Esophagus (tissue), 2 donors: Measurements from ENCODE around the gene MACROD2. TPM values are rescaled to one million over a fixed set of nuclear protein-coding genes. Genes with fewer than 3 reads are reported as not detected.
"Not testable (repeated sequence)": the region's sequence is repeated elsewhere in the genome, so short reads cannot be mapped to it uniquely, and the experiment has no call there.

Experiments
- H3K27ac ChIP-seq, 2 donors: one replicate each; pipeline ENCODE4 v1.5.1; 2013; ENCODE audit warnings: low read depth in 2 of 2, mild to moderate bottlenecking in 2 of 2, inconsistent platforms in 1 of 2, low read length in 1 of 2, moderate library complexity in 1 of 2
- H3K27me3 ChIP-seq, 2 donors: one replicate each; pipeline ENCODE4 v1.6.1; 2013; ENCODE audit warnings: low read length in 2 of 2, control low read depth in 1 of 2, mild to moderate bottlenecking in 1 of 2; ENCODE audit not compliant: insufficient read depth in 2 of 2, control insufficient read depth in 1 of 2
- H3K36me3 ChIP-seq, 2 donors: one replicate each; pipeline ENCODE4 v1.6.1; 2013; ENCODE audit warnings: low read length in 1 of 2; ENCODE audit not compliant: control insufficient read depth in 2 of 2, insufficient read depth in 2 of 2
- H3K4me1 ChIP-seq, 2 donors: one replicate each; pipeline ENCODE4 v1.6.1; 2013; ENCODE audit warnings: low read length in 1 of 2; ENCODE audit not compliant: control insufficient read depth in 2 of 2, insufficient read depth in 2 of 2
- H3K4me3 ChIP-seq, 2 donors: one replicate each; pipeline ENCODE4 v1.5.1; 2013; ENCODE audit warnings: low read length in 2 of 2, mild to moderate bottlenecking in 2 of 2, low read depth in 1 of 2, moderate library complexity in 1 of 2
- H3K9me3 ChIP-seq, 2 donors: one replicate each; pipeline ENCODE4 v1.6.1; 2013; ENCODE audit warnings: mild to moderate bottlenecking in 2 of 2, low read depth in 1 of 2, low read length in 1 of 2, moderate library complexity in 1 of 2; ENCODE audit not compliant: control insufficient read depth in 2 of 2, insufficient read depth in 1 of 2
- WGBS, 2 donors: extraction: QIAGEN DNeasy Blood & Tissue Kit; methylation state at CpG; one replicate each; pipeline ENCODE4 v1.1.7; 2013; 5-methylcytosine and 5-hydroxymethylcytosine counted together
- polyA plus RNA-seq, 2 donors: library from polyadenylated mRNA; stranded (reverse); fragments of 200-250 nt; gene quantifications; one replicate each; pipeline ENCODE4 v1.2.3, GENCODE V29; 2013
- donor health status: healthy with polysubstance abuse.
- donor health status: Bipolar disorder and iron deficiency.

Gene MACROD2
- polyA plus RNA-seq, 2 donors, result 0.64 to 1.9 TPM

GRCh38 chr20:13996265-13996664, 949 bp downstream of the MACROD2 start:
- peaks cover 0 to 2% of the 10 kb centered on the region in 2 donors for H3K9me3 ChIP-seq
- H3K4me3 ChIP-seq, result peak overlapping the region; percentile 74 to 75
- no peaks in the 10 kb centered on the region for H3K36me3 ChIP-seq
- no peaks in the 10 kb centered on the region for H3K4me1 ChIP-seq
- H3K27ac ChIP-seq, result no peak overlapping the region
- no peaks in the 10 kb centered on the region for H3K27me3 ChIP-seq
- 8 to 11% methylated on average over 13 of the region's 13 CpGs for WGBS, 2 donors

DNA sequence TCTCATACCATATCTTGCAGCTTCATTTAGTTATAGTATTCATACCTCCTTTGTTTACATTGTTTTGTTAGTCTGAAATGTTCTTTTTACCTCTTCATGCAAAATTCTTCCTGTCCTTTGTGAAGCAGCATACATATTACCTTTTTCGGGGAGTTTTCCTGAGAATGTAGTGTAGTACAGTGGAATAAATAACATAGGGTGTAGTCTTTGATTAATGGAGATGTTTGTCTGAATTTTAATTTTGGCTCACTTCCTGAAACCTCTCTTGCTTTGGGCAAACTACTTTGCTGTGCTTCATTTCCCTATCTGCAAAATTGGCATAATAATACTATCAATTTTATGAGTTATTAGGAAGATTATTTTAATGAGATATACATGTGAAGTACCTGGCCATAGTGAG, 5.6 kb downstream of the MACROD2 start:
- Histone ChIP-seq H3K4me1 (no peaks in the 10 kb centered on the region), H3K27me3 (no peaks in the 10 kb centered on the region), H3K9me3 (no peaks in the 10 kb centered on the region), H3K36me3 (peaks cover 0 to 2% of the 10 kb centered on the region in 2 donors), H3K27ac (no peak overlapping the region), H3K4me3 (no peak overlapping the region)
- 75 to 89% methylated on average over 1 of the region's 1 CpG for WGBS, 2 donors

- Histone ChIP-seq H3K4me1 (no peaks in the 10 kb centered on the region), H3K27me3 (no peaks in the 10 kb centered on the region), H3K27ac (no peak overlapping the region), H3K9me3 (no peaks in the 10 kb centered on the region), H3K36me3 (peaks cover 0 to 2% of the 10 kb centered on the region in 2 donors), H3K4me3 (no peak overlapping the region)
- WGBS, 2 donors, result 88 to 89% methylated on average over 4 of the region's 4 CpGs
Observed at GRCh38 chr20:14005996-14006395, 10.7 kb downstream of the MACROD2 start.

GRCh38 chr20:14009208-14009607, 13.9 kb downstream of the MACROD2 start:
- Histone ChIP-seq H3K27me3 (no peaks in the 10 kb centered on the region), H3K4me3 (no peak overlapping the region), H3K9me3 (no peaks in the 10 kb centered on the region), H3K4me1 (no peaks in the 10 kb centered on the region), H3K36me3 (no peaks in the 10 kb centered on the region), H3K27ac (no peak overlapping the region)
- 63 to 75% methylated on average over 2 of the region's 2 CpGs for WGBS, 2 donors

GRCh38 chr20:14012671-14013070, 17.4 kb downstream of the MACROD2 start:
- Histone ChIP-seq H3K27ac (no peak overlapping the region), H3K27me3 (no peaks in the 10 kb centered on the region), H3K4me1 (no peaks in the 10 kb centered on the region), H3K36me3 (no peaks in the 10 kb centered on the region), H3K4me3 (no peak overlapping the region), H3K9me3 (no peaks in the 10 kb centered on the region)
- WGBS, 2 donors, result 97 to 98% methylated on average over 3 of the region's 3 CpGs

DNA sequence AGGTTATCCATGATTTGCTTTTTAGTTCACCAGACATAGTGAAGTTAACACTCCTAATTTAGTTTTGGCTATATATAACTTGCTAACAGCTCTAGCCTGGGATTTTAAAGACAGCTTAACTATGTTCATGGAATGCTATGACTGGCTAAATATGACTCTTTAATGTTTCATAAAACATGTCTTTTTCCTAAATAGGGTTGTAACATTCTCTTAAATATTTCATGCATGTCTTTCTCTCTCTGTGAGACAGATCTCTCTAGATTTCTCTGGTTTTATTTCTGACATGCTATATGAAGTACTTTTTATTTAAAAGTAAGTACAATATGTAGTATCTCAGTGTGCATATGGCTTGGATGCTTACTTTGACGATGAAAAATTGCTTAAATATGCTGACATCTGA, 35.7 kb downstream of the MACROD2 start:
- no peaks in the 10 kb centered on the region for H3K9me3 ChIP-seq
- H3K27me3 ChIP-seq, result no peaks in the 10 kb centered on the region
- H3K27ac ChIP-seq, result no peak overlapping the region
- no peaks in the 10 kb centered on the region for H3K4me1 ChIP-seq
- no peaks in the 10 kb centered on the region for H3K36me3 ChIP-seq
- 87 to 91% methylated on average over 1 of the region's 1 CpG for WGBS, 2 donors
- no peak overlapping the region for H3K4me3 ChIP-seq

DNA sequence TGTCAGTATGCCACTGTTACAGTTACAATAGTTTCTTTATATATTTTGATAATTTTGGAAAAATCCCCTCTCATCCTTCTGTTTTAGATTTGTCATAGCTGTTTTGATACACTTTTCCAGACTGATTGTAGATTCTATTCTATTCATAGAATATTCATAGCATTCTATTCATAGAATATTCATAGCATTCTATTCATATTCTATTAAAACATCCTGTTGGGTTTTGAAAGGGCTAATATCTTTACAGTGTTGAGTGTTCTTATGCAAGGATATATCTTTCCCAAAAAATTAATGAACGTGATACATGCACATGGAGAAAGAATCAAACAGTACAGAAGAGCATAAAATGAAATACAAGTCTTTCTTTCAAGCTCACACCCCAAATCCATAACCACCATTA, 38.0 kb downstream of the MACROD2 start:
- Histone ChIP-seq H3K4me3 (no peak overlapping the region), H3K27ac (no peak overlapping the region), H3K36me3 (no peaks in the 10 kb centered on the region), H3K9me3 (no peaks in the 10 kb centered on the region), H3K27me3 (no peaks in the 10 kb centered on the region), H3K4me1 (no peaks in the 10 kb centered on the region)
- WGBS, 2 donors, result 76 to 78% methylated on average over 1 of the region's 1 CpG

DNA sequence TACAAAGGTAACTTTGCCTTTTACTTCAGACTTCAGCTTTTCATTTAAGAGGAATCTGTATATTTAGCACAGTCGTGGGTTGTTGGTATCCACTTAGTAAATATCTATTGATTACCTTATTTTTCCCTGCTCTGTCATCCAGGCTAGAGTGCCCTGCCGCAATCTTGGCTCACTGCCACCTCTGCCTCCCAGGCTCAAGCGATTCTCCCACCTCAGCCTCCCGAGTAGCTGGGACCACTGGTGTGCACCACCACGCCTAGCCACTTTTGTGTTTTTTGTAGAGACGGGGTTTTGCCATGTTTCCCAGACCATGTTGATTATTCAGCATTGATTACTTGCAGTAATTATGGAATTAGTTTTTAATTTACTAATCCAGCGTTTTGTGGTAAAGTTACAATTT, 41.3 kb downstream of the MACROD2 start:
- Histone ChIP-seq H3K27me3 (no peaks in the 10 kb centered on the region), H3K27ac (no peak overlapping the region), H3K36me3 (no peaks in the 10 kb centered on the region), H3K9me3 (no peaks in the 10 kb centered on the region), H3K4me3 (no peak overlapping the region), H3K4me1 (no peaks in the 10 kb centered on the region)
- 89 to 90% methylated on average over 7 of the region's 7 CpGs for WGBS, 2 donors

GRCh38 chr20:14044712-14045276, 49.5 kb downstream of the MACROD2 start:
- WGBS, 2 donors, result 96 to 98% methylated on average over 27 to 28 of the region's 28 CpGs
- not testable (repeated sequence) for H3K36me3 ChIP-seq, H3K4me3 ChIP-seq

DNA sequence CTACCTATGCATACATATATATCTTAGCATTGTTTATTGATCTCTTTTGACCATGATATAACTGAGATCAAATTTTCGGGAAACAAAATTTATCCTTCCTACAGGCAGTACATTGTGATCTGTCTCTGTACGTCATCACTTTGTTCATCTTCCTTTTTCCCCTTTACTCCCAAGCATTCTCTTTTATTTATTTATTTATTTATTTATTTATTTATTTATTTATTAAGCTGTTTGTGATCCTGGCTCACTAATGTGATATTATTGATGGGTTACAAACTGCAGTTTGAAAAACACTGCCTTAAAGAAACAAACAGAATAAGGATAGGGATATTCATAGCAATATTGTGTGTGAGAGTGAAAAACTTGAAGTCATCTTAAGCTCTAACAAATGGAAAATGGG, 51.2 kb downstream of the MACROD2 start:
- H3K4me1 ChIP-seq, result no peaks in the 10 kb centered on the region
- 86 to 98% methylated on average over 2 of the region's 2 CpGs for WGBS, 2 donors
- H3K27ac ChIP-seq, result no peak overlapping the region
- no peak overlapping the region for H3K4me3 ChIP-seq
- H3K27me3 ChIP-seq, result no peaks in the 10 kb centered on the region
- H3K9me3 ChIP-seq, result no peaks in the 10 kb centered on the region
- no peaks in the 10 kb centered on the region for H3K36me3 ChIP-seq

More at GRCh38 chr20:14044712-14045276, 49.5 kb downstream of the MACROD2 start:
- H3K27me3 ChIP-seq, H3K9me3 ChIP-seq, H3K4me1 ChIP-seq, H3K27ac ChIP-seq: not testable (repeated sequence)
